NT2/D1 (cell line): ENCODE results near the gene CILP2.

Source experiments
- SUZ12 ChIP-seq: IDR thresholded peaks from 2 replicates; pipeline ENCODE4 v1.6.1; 2011; ENCODE audit not compliant: insufficient read length, insufficient read depth; ENCODE audit errors: extremely low read depth
- YY1 ChIP-seq: IDR thresholded peaks from 2 replicates; pipeline ENCODE4 v1.6.1; 2011; ENCODE audit not compliant: insufficient read length, insufficient read depth
- ZNF274 ChIP-seq: IDR thresholded peaks from 2 replicates; pipeline ENCODE4 v1.6.1; 2011; ENCODE audit warnings: mild to moderate bottlenecking, low read depth, low read length

DNA sequence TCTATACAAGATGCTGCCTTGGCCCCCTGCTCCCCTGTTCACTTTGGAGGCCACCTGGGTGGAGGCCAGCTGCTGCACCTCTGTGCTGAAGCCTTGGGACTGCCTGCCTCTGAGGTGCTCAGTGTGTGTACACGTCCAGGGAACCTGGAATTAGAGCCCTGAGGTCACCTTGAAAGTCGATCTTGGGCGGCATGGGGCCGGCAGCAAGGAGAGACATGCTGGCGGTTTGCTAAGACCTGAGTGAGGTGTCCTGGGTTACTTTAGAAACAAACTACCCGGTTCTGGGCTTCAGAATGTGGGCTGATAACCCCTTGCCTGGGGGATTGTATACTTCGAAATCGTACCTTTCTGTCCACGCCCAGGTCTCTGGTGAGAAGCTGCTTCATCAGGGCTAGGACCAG is 48.3 kb upstream of the CILP2 start:
- TF ChIP-seq ZNF274 (no peak), YY1 (no peak), SUZ12 (no peak)
